Esophagus squamous epithelium (tissue), 4 donors: ENCODE results near the gene SFPQ.

Experiments
- POLR2A ChIP-seq, 4 donors: fragments of 450-650 bp; IDR thresholded peaks; one replicate each; pipeline ENCODE4 v1.6.1; 2017; ENCODE audit warnings: antibody characterized with exemption in 4 of 4, mild to moderate bottlenecking in 4 of 4, moderate library complexity in 3 of 4
- TF ChIP-seq, protein P1 (sequence below), 6 experiments: fragments of 450-650 bp in 4 of 6; fragments of 200-600 bp in 2 of 6; sonication (generic) in 2 of 6; IDR thresholded peaks; one replicate each; pipeline ENCODE4 v1.5.1; 2016 to 2019; ENCODE audit warnings: antibody characterized with exemption in 6 of 6, mild to moderate bottlenecking in 4 of 6, moderate library complexity in 4 of 6

DNA sequence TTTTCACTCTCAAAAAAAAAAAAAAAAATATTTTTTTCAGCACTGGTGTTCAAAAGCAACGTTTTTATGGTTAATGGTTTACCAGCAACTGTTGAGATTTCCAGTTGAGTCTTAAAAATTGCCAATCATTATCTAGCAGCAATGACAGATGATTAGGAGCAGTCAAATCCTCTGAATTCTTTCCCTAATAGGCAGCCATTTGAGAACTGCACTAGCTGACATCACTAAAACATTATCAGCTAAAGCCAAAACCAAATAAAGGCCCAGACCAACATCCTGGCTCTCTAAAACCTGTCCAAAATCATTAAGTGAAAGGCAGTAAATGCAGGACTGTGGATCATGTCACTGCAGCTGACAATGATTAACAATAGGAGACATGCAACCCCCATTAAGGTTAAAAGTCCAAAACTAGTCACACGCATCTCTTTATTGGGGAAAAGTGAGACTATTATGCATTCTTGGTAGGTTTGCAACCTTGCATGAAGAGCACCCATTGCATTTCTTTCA lies 14.0 kb downstream of the SFPQ start:
- TF ChIP-seq, protein P1, sequence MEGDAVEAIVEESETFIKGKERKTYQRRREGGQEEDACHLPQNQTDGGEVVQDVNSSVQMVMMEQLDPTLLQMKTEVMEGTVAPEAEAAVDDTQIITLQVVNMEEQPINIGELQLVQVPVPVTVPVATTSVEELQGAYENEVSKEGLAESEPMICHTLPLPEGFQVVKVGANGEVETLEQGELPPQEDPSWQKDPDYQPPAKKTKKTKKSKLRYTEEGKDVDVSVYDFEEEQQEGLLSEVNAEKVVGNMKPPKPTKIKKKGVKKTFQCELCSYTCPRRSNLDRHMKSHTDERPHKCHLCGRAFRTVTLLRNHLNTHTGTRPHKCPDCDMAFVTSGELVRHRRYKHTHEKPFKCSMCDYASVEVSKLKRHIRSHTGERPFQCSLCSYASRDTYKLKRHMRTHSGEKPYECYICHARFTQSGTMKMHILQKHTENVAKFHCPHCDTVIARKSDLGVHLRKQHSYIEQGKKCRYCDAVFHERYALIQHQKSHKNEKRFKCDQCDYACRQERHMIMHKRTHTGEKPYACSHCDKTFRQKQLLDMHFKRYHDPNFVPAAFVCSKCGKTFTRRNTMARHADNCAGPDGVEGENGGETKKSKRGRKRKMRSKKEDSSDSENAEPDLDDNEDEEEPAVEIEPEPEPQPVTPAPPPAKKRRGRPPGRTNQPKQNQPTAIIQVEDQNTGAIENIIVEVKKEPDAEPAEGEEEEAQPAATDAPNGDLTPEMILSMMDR (IDR thresholded peaks at IDR 0.05): no peak
- no peak for TF ChIP-seq POLR2A (IDR thresholded peaks at IDR 0.05)
